Fibroblast of mammary gland (primary cell): ENCODE data around the gene ACOXL.

Source experiments
- DNase-seq: peaks from one replicate; pipeline ENCODE4 v3.0.0-alpha.2; 2010; ENCODE audit warnings: low read depth
- H3K4me3 ChIP-seq: 2 replicates; pipeline ENCODE4 v1.5.1; 2011; ENCODE audit warnings: low read depth, mild to moderate bottlenecking, low read length, moderate library complexity; ENCODE audit not compliant: control insufficient read depth
- TF ChIP-seq, protein P1 (sequence below): conservative IDR thresholded peaks from 2 replicates; pipeline ENCODE4 v1.5.1; 2011; ENCODE audit warnings: low read depth, low read length, inconsistent platforms; ENCODE audit not compliant: control insufficient read depth, insufficient read depth

Gene ACOXL

GRCh38 chr2:110716959-110717645 lies 15.3 kb upstream of the ACOXL start:
- peak; percentile 84 for DNase-seq
- TF ChIP-seq, protein P1, sequence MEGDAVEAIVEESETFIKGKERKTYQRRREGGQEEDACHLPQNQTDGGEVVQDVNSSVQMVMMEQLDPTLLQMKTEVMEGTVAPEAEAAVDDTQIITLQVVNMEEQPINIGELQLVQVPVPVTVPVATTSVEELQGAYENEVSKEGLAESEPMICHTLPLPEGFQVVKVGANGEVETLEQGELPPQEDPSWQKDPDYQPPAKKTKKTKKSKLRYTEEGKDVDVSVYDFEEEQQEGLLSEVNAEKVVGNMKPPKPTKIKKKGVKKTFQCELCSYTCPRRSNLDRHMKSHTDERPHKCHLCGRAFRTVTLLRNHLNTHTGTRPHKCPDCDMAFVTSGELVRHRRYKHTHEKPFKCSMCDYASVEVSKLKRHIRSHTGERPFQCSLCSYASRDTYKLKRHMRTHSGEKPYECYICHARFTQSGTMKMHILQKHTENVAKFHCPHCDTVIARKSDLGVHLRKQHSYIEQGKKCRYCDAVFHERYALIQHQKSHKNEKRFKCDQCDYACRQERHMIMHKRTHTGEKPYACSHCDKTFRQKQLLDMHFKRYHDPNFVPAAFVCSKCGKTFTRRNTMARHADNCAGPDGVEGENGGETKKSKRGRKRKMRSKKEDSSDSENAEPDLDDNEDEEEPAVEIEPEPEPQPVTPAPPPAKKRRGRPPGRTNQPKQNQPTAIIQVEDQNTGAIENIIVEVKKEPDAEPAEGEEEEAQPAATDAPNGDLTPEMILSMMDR: no peak
- no peak overlapping the region for H3K4me3 ChIP-seq

- DNase-seq: peak; percentile 52
- no peak overlapping the region for H3K4me3 ChIP-seq
- TF ChIP-seq, protein P1: no peak
Measured at GRCh38 chr2:110717734-110718133, 14.6 kb upstream of the ACOXL start.

GRCh38 chr2:110718382-110718781 lies 14.0 kb upstream of the ACOXL start:
- no peak for DNase-seq
- H3K4me3 ChIP-seq: no peak overlapping the region
- TF ChIP-seq, protein P1: no peak

GRCh38 chr2:110718990-110719389 lies 13.4 kb upstream of the ACOXL start:
- no peak for DNase-seq
- H3K4me3 ChIP-seq: no peak overlapping the region
- TF ChIP-seq, protein P1: no peak

- no peak for DNase-seq
- H3K4me3 ChIP-seq: no peak overlapping the region
- TF ChIP-seq, protein P1: no peak
Measured at GRCh38 chr2:110720547-110720946, 11.8 kb upstream of the ACOXL start.

GRCh38 chr2:110724820-110725219 lies 7.6 kb upstream of the ACOXL start:
- TF ChIP-seq, protein P1: no peak
- no peak overlapping the region for H3K4me3 ChIP-seq
- no peak for DNase-seq
